SU-DHL-6 (cell line): ENCODE data around the gene KCNA3.

ENCODE experiments used
- H2AFZ ChIP-seq: fragments of 200-600 bp; sonication (generic); 2 replicates; pipeline ENCODE4 v1.6.1; 2014; ENCODE audit warnings: low read depth, mild to moderate bottlenecking, moderate library complexity, mixed read lengths, antibody characterized with exemption, low read length; ENCODE audit not compliant: severe bottlenecking
- H3F3A ChIP-seq: fragments of 200-600 bp; shearing (Covaris generic); 2 replicates; pipeline ENCODE4 v1.6.0; 2016; ENCODE audit warnings: antibody characterized with exemption, mild to moderate bottlenecking; ENCODE audit not compliant: insufficient read depth
- H3K27ac ChIP-seq: fragments of 200-600 bp; sonication (generic); 2 replicates; pipeline ENCODE4 v1.5.1; 2016; ENCODE audit warnings: low read depth, mild to moderate bottlenecking, low read length, moderate library complexity, mixed read lengths
- H3K27me3 ChIP-seq: fragments of 200-600 bp; sonication (generic), shearing (Covaris generic); 2 replicates; pipeline ENCODE4 v1.6.0; 2014; ENCODE audit warnings: mild to moderate bottlenecking, low read length
- H3K36me3 ChIP-seq: fragments of 200-600 bp; sonication (generic); 2 replicates; pipeline ENCODE4 v1.6.1; 2014; ENCODE audit warnings: mild to moderate bottlenecking, low read length, mixed read lengths
- H3K4me2 ChIP-seq: fragments of 300-600, 200-600 bp; shearing (Covaris generic), sonication (generic); 2 replicates; pipeline ENCODE4 v1.6.0; 2014; ENCODE audit warnings: low read length, low read depth, mild to moderate bottlenecking; ENCODE audit not compliant: poor library complexity, severe bottlenecking
- H3K4me3 ChIP-seq: fragments of 200-600 bp; sonication (generic); 2 replicates; pipeline ENCODE4 v1.5.1; 2014; ENCODE audit warnings: antibody characterized with exemption, low read length, mild to moderate bottlenecking, mixed read lengths; ENCODE audit not compliant: insufficient read depth, poor library complexity, severe bottlenecking
- H3K79me2 ChIP-seq: fragments of 200-600 bp; sonication (generic); 2 replicates; pipeline ENCODE4 v1.6.1; 2014; ENCODE audit warnings: mild to moderate bottlenecking, low read length, moderate library complexity; ENCODE audit not compliant: insufficient read depth
- H3K9ac ChIP-seq: fragments of 200-600 bp; sonication (generic); 2 replicates; pipeline ENCODE4 v1.7.0; 2014; ENCODE audit warnings: mild to moderate bottlenecking, low read length
- H3K9me2 ChIP-seq: fragments of 200-600 bp; sonication (generic); replicated peaks from 2 replicates; pipeline ENCODE4 v1.6.1; 2014; ENCODE audit warnings: low read length; ENCODE audit not compliant: insufficient read depth
- H3K9me3 ChIP-seq: fragments of 200-600 bp; sonication (generic); 2 replicates; pipeline ENCODE4 v1.6.1; 2014; ENCODE audit warnings: low read length, mixed read lengths; ENCODE audit not compliant: insufficient read depth
- H4K20me1 ChIP-seq: fragments of 200-600 bp; sonication (generic); 2 replicates; pipeline ENCODE4 v1.6.1; 2014; ENCODE audit warnings: low read depth, mild to moderate bottlenecking, antibody characterized with exemption, low read length, moderate library complexity, mixed read lengths
- EZH2phosphoT487 ChIP-seq: fragments of 200-600 bp; sonication (generic), shearing (Covaris generic); conservative IDR thresholded peaks from 2 replicates; pipeline ENCODE4 v1.6.1; 2018; ENCODE audit warnings: mild to moderate bottlenecking, antibody characterized with exemption, low read length, moderate library complexity, mixed read lengths
- TF ChIP-seq, protein P1 (sequence below): fragments of 200-600 bp; sonication (generic); IDR thresholded peaks from one replicate; pipeline ENCODE4 v1.5.1; 2017; ENCODE audit warnings: antibody characterized with exemption, mild to moderate bottlenecking, low read length, moderate library complexity; ENCODE audit not compliant: insufficient read depth, poor library complexity, severe bottlenecking

The KCNA3 gene

DNA sequence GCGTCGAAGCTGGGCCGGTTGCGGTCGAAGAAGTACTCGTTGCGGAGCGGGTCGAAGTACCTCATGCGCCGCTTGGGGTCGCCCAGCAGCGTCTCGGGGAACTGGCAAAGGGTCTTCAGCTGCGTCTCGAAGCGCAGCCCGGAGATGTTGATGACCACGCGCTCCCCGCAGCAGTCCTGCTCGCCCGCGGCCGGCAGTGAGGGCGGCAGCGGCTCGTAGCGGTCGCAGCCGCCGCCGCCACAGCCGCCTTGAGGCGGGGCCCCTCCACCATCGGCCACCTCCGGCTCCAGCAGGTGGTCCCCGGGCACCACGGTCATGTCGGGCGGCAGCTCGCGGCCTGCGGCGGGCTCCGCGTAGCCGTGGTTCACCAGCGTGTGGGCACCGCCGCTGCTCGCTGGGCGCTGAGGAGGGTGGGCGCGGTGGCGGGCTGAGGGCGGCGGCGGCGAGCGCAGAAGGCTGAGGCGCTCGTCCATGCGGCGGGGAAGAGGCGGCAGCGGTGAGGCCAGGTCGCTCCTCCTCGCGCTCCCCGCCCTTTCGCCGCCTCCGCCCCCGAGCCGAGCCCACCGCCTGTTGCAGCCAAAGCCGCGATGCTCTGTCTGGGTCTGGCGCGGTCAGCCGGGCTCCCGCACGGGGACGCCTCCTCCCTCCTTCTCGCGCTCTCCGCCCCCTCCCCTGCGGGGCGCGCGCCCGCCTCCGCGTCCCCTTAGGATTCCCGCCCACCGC is at the start of gene KCNA3:
Gene KCNA3, minus strand, starts transcription at position 604 of the 723 bp plus-strand sequence. Its CDS starts 131 bp downstream, at position 473.
- Histone ChIP-seq H2AFZ (peak within 1 kb of the TSS; percentile 44), H3K4me2 (peak within 1 kb of the TSS; percentile 72), H3K27me3 (no peaks in the 10 kb centered on the region), H3K9ac (peak within 1 kb of the TSS; percentile 50), H3K36me3 (no peaks in the 10 kb centered on the region), H3F3A (peaks cover 10% of the 10 kb centered on the region; the same call in 1 of the 2 replicates), H4K20me1 (no peaks in the 10 kb centered on the region), H3K9me2 (no peaks in the 10 kb centered on the region), H3K4me3 (peak within 1 kb of the TSS; percentile 64), H3K9me3 (no peaks in the 10 kb centered on the region), H3K79me2 (no peaks in the 10 kb centered on the region), H3K27ac (no peak within 1 kb of the TSS)
- TF ChIP-seq, protein P1, sequence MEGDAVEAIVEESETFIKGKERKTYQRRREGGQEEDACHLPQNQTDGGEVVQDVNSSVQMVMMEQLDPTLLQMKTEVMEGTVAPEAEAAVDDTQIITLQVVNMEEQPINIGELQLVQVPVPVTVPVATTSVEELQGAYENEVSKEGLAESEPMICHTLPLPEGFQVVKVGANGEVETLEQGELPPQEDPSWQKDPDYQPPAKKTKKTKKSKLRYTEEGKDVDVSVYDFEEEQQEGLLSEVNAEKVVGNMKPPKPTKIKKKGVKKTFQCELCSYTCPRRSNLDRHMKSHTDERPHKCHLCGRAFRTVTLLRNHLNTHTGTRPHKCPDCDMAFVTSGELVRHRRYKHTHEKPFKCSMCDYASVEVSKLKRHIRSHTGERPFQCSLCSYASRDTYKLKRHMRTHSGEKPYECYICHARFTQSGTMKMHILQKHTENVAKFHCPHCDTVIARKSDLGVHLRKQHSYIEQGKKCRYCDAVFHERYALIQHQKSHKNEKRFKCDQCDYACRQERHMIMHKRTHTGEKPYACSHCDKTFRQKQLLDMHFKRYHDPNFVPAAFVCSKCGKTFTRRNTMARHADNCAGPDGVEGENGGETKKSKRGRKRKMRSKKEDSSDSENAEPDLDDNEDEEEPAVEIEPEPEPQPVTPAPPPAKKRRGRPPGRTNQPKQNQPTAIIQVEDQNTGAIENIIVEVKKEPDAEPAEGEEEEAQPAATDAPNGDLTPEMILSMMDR: no peak
- TF ChIP-seq EZH2phosphoT487: no peak

DNA sequence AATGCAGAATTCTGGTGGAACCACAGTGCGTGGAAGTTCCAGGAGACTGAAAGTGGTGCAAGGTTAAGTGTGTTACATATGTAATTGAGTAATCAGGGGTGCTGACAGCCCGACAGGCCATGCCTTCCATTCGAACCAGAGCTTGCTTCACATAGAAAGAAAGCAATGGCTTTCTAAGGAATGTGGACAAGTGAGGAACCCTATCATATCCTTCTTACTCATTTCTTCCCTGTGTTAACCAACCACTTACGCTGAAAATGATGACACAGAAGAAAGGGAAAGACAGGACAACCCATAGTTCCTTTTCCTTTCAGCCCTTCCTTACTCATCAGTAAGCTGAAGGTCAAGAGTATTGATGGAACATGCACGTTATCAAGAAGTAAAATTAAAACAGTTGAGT is 48.1 kb upstream of the KCNA3 start:
- no peak overlapping the region for H3K27ac ChIP-seq
- no peaks in the 10 kb centered on the region for H4K20me1 ChIP-seq
- H3F3A ChIP-seq: 0 out of 2 replicates have a peak, but pooled peaks cover 8% of the 10 kb centered on the region
- no peaks in the 10 kb centered on the region for H3K79me2 ChIP-seq
- H3K9me2 ChIP-seq: no peaks in the 10 kb centered on the region
- no peak overlapping the region for H2AFZ ChIP-seq
- no peak for TF ChIP-seq EZH2phosphoT487
- H3K9me3 ChIP-seq: no peaks in the 10 kb centered on the region
- H3K9ac ChIP-seq: no peak overlapping the region
- H3K4me3 ChIP-seq: no peak overlapping the region
- H3K36me3 ChIP-seq: no peaks in the 10 kb centered on the region
- no peaks in the 10 kb centered on the region for H3K27me3 ChIP-seq
- no peak overlapping the region for H3K4me2 ChIP-seq

DNA sequence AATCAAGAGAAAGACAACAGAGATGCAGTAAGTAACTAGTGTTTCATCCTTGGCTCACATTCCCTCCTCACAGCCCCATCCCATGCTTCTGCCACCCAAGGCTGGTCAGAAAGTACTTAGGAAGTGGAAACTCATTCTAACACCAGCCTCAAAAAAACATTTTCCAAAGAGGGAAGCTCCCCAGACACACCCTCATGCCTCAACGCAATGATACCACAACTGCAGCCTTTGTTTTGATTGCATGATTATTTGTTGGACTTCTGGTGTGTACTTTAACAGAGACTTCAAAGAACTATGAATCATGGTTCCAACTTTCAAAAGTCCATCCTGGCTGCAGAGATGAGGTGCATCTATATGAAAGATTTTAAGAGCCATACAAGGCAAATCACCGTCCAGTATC is 45.2 kb upstream of the KCNA3 start:
- no peaks in the 10 kb centered on the region for H3F3A ChIP-seq
- H3K4me2 ChIP-seq: no peak overlapping the region
- no peaks in the 10 kb centered on the region for H3K9me2 ChIP-seq
- TF ChIP-seq, protein P1: no peak
- no peak for TF ChIP-seq EZH2phosphoT487
- no peaks in the 10 kb centered on the region for H3K27me3 ChIP-seq
- no peaks in the 10 kb centered on the region for H3K36me3 ChIP-seq
- H3K9ac ChIP-seq: no peak overlapping the region
- no peaks in the 10 kb centered on the region for H4K20me1 ChIP-seq
- H2AFZ ChIP-seq: no peak overlapping the region
- no peak overlapping the region for H3K4me3 ChIP-seq
- no peaks in the 10 kb centered on the region for H3K79me2 ChIP-seq
- H3K9me3 ChIP-seq: no peaks in the 10 kb centered on the region
- H3K27ac ChIP-seq: no peak overlapping the region

DNA sequence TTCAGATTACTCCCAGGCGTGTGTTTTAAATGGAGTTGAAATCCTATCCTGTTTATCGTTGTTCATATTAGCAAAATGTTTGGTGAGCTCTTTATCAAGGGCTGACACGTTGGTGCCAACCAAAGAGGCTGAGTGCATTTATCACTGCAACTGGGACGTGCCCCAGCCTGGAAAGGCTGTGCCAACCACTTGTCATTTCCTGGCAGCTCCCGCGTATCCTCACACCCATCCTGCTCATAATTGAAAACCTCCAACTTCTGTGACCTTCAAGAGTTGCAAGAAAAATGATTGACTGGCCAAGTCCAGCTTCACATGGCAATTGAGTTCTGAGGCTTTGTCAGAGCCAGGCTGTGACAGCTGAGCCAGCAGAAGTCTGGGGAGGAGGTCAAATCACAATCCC is 43.7 kb upstream of the KCNA3 start:
- no peaks in the 10 kb centered on the region for H3F3A ChIP-seq
- H3K9me3 ChIP-seq: no peaks in the 10 kb centered on the region
- H3K36me3 ChIP-seq: no peaks in the 10 kb centered on the region
- no peaks in the 10 kb centered on the region for H3K9me2 ChIP-seq
- H3K4me2 ChIP-seq: no peak overlapping the region
- H3K27ac ChIP-seq: no peak overlapping the region
- H4K20me1 ChIP-seq: no peaks in the 10 kb centered on the region
- H3K4me3 ChIP-seq: no peak overlapping the region
- no peak overlapping the region for H3K9ac ChIP-seq
- H3K79me2 ChIP-seq: no peaks in the 10 kb centered on the region
- no peak for TF ChIP-seq EZH2phosphoT487
- TF ChIP-seq, protein P1: no peak
- no peaks in the 10 kb centered on the region for H3K27me3 ChIP-seq
- no peak overlapping the region for H2AFZ ChIP-seq
